HG03064 (cell line): Measurements from ENCODE around the gene BRD9.

Experiments
- ATAC-seq: cut with Tn5 transposase; IDR thresholded peaks from one replicate; pipeline ENCODE4 v1.9.1; 2021; ENCODE audit warnings: low read depth; ENCODE audit not compliant: unreplicated experiment

The BRD9 gene

GRCh38 chr5:821504-821903 is 71.1 kb downstream of the BRD9 start:
- ATAC-seq = no peak

GRCh38 chr5:820245-820644 is 72.4 kb downstream of the BRD9 start:
- ATAC-seq = no peak

- ATAC-seq = no peak
These were observed 73.5 kb downstream of the BRD9 start for GRCh38 chr5:819078-819477.

GRCh38 chr5:816176-816575 is 76.4 kb downstream of the BRD9 start:
- ATAC-seq = no peak

- no peak for ATAC-seq
These were observed 77.2 kb downstream of the BRD9 start for GRCh38 chr5:815449-815848.
